OCI-LY7 (cell line): Measurements from ENCODE around the gene LYRM2. TPM values are rescaled to one million over a fixed set of nuclear protein-coding genes. Genes with fewer than 3 reads are reported as not detected.

Experiments used
- Bru-seq: library from RNA; stranded (reverse); fragments of 400-500 nt; gene quantifications from one replicate; lab custom pipeline; 2021; lab: Mats Ljungman, UMichigan
- BruChase-seq, 2 experiments: library from RNA; stranded (reverse); fragments of 400-500 nt; gene quantifications; one replicate each; lab custom pipeline; 2021; lab: Mats Ljungman, UMichigan
- BruUV-seq: library from RNA; stranded (reverse); fragments of 400-500 nt; replicated peaks from 2 replicates; lab custom pipeline; 2021; lab: Mats Ljungman, UMichigan
- CTCF ChIA-PET: fragments of 300-600 bp; sonication (Branson Sonifier 250); formaldehyde crosslinking; loops from one replicate; lab custom pipeline; 2022; ENCODE audit warnings: antibody characterized with exemption; ENCODE audit not compliant: unreplicated experiment; lab: Charles Lee
- POLR2A ChIA-PET: fragments of 300-600 bp; sonication (Branson Sonifier 250); formaldehyde crosslinking; loops from one replicate; lab custom pipeline; 2022; ENCODE audit warnings: antibody characterized with exemption; lab: Charles Lee
- DNase-seq: peaks from one replicate; pipeline ENCODE4 v3.0.0-alpha.2; 2015; ENCODE audit warnings: low spot score
- H2AFZ ChIP-seq: fragments of 200-600 bp; sonication (generic), shearing (Covaris generic); 2 replicates; pipeline ENCODE4 v1.6.1; 2014; ENCODE audit warnings: mild to moderate bottlenecking, antibody characterized with exemption, low read length, moderate library complexity
- H3K27ac ChIP-seq: fragments of 200-600 bp; sonication (generic); 2 replicates; pipeline ENCODE4 v1.5.1; 2014; ENCODE audit warnings: mixed run types, low read depth, mild to moderate bottlenecking, moderate library complexity, low read length, inconsistent platforms; ENCODE audit not compliant: poor library complexity, severe bottlenecking
- H3K36me3 ChIP-seq: fragments of 200-600 bp; sonication (generic); 2 replicates; pipeline ENCODE4 v1.6.1; 2014; ENCODE audit warnings: mild to moderate bottlenecking, antibody characterized with exemption, low read length, moderate library complexity, mixed read lengths; ENCODE audit not compliant: insufficient read depth
- H3K4me1 ChIP-seq: fragments of 200-600 bp; sonication (generic); 2 replicates; pipeline ENCODE4 v1.5.1; 2014; ENCODE audit warnings: mild to moderate bottlenecking, low read length; ENCODE audit not compliant: insufficient read depth, poor library complexity, severe bottlenecking
- H3K4me2 ChIP-seq: fragments of 200-600 bp; sonication (generic); 2 replicates; pipeline ENCODE4 v1.6.1; 2014; ENCODE audit warnings: mild to moderate bottlenecking, low read length
- H3K4me3 ChIP-seq: fragments of 200-600 bp; sonication (generic); 2 replicates; pipeline ENCODE4 v1.5.1; 2014; ENCODE audit warnings: mild to moderate bottlenecking, low read depth, low read length; ENCODE audit not compliant: poor library complexity, severe bottlenecking
- H3K79me2 ChIP-seq: fragments of 200-600 bp; sonication (generic); 2 replicates; pipeline ENCODE4 v1.6.1; 2016; ENCODE audit warnings: low read depth, mild to moderate bottlenecking, low read length, moderate library complexity, mixed read lengths; ENCODE audit not compliant: insufficient read depth
- H3K9me2 ChIP-seq: fragments of 200-600 bp; sonication (generic); 2 replicates; pipeline ENCODE4 v1.6.1; 2016; ENCODE audit warnings: mild to moderate bottlenecking, low read length, mixed read lengths; ENCODE audit not compliant: insufficient read depth
- H3K9me3 ChIP-seq: fragments of 200-600 bp; sonication (generic); 2 replicates; pipeline ENCODE4 v1.6.1; 2014; ENCODE audit warnings: mild to moderate bottlenecking, mixed run types, low read length, mixed read lengths
- H4K20me1 ChIP-seq: fragments of 200-600 bp; sonication (generic); 2 replicates; pipeline ENCODE4 v1.6.1; 2014; ENCODE audit warnings: mild to moderate bottlenecking, antibody characterized with exemption, low read length, moderate library complexity, mixed read lengths; ENCODE audit not compliant: insufficient read depth
- EZH2phosphoT487 ChIP-seq: fragments of 200-600 bp; sonication (generic); IDR thresholded peaks from 2 replicates; pipeline ENCODE4 v1.6.1; 2018; ENCODE audit warnings: low read depth, borderline replicate concordance, mild to moderate bottlenecking, mixed run types, antibody characterized with exemption, low read length, moderate library complexity, mixed read lengths
- intact Hi-C: fragments of 100-400 bp; cut with micrococcal nuclease; formaldehyde crosslinking; loops from one replicate; pipeline ENCODE4 v1.10.0; 2022; ENCODE audit not compliant: unreplicated experiment
- long read RNA-seq: library from polyadenylated mRNA; stranded (forward); transcript quantifications from one replicate; pipeline ENCODE4 v2.0.0, GENCODE V29; 2022
- total RNA-seq, 2 experiments: library from RNA; depleted of rRNA in 1 of 2; stranded (reverse); fragments of >200 nt in 1 of 2; shearing (Covaris generic) in 1 of 2; gene quantifications; 2 replicates each; pipeline ENCODE4 v1.2.3, GENCODE V29; 2014 to 2022
- TF ChIP-seq, protein P1 (sequence below): fragments of 200-600 bp; sonication (generic); conservative IDR thresholded peaks from 2 replicates; pipeline ENCODE4 v1.5.1; 2014; ENCODE audit warnings: mild to moderate bottlenecking, antibody characterized with exemption, low read length, moderate library complexity, mixed read lengths

LYRM2 gene, protein sequence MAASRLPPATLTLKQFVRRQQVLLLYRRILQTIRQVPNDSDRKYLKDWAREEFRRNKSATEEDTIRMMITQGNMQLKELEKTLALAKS
- total RNA-seq (2014; rRNA removed; shearing (Covaris generic)): 16.0 and 17.7 TPM in 2 replicates
- 37.8 and 40.6 TPM in 2 replicates for total RNA-seq (2022)
- percentile 54 among the genes with signal in this experiment for Bru-seq, nascent RNA
- BruChase-seq, experiment 1, labeled RNA remaining after a 6-hour chase: percentile 47 among the genes with signal in this experiment
- BruChase-seq, experiment 2, labeled RNA remaining after a 2-hour chase: percentile 59 among the genes with signal in this experiment
- long read RNA-seq, full-length matches to known transcripts: 62 of 72 reads
- long read RNA-seq, partial matches to known transcripts: 3 of 72 reads
- long read RNA-seq, other reads (novel, unspliced or antisense): 7 of 72 reads

DNA sequence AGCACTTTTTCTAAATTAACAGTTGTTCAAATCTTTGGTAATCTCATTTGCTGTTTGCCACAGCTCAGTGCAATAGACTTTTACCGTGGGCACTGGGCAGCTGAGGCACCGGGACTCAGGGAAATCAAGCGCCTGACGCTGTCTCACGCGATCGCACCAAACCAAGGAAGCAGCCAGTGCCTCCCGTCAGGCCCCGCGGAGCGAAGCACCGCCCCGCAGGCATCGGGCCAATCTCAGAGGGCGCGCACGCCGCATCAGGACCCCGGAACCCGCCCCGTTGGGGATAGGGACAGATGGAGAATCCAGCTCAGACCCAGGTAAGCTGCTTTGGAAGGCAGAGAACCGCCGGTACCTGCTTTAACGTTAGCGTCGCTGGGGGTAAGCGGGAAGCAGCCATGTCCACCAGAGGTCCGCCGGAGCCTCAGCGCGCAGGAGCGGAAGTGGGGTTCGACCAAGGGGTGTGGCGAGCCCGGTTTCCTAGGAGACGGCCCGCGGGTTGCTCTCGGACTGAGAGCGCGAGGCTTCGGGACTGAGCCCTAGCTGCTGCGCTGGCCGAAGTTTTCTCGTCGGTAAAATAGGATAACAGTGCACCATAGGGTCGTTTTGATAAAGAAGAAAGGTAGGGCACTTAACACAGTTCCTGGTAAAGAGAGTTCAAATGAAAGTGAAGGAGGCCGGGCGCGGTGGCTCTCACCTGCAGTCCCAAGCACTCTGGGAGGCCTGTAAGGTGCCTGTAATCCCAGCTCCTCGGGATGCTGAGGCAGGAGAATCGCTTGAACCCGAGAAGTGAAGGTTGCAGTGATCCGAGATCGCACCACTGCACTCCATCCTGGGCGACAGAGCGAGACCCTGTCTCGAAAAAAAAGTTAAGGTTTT is at the start of gene LYRM2:
LYRM2 (minus strand) TSS at position 428 of the 876 bp plus-strand sequence; CDS start at position 397, 31 bp downstream.
- peak within 1 kb of the TSS; percentile 84 for H3K27ac ChIP-seq
- H3K4me2 ChIP-seq: peak within 1 kb of the TSS; percentile 95
- DNase-seq: peak; percentile 93
- peaks cover 18% of the 10 kb centered on the region; the same call in 1 of the 2 replicates for H3K79me2 ChIP-seq
- H4K20me1 ChIP-seq: no peaks in the 10 kb centered on the region
- H3K9me2 ChIP-seq: no peaks in the 10 kb centered on the region
- peaks cover 18% of the 10 kb centered on the region for H3K4me1 ChIP-seq
- TF ChIP-seq, protein P1, sequence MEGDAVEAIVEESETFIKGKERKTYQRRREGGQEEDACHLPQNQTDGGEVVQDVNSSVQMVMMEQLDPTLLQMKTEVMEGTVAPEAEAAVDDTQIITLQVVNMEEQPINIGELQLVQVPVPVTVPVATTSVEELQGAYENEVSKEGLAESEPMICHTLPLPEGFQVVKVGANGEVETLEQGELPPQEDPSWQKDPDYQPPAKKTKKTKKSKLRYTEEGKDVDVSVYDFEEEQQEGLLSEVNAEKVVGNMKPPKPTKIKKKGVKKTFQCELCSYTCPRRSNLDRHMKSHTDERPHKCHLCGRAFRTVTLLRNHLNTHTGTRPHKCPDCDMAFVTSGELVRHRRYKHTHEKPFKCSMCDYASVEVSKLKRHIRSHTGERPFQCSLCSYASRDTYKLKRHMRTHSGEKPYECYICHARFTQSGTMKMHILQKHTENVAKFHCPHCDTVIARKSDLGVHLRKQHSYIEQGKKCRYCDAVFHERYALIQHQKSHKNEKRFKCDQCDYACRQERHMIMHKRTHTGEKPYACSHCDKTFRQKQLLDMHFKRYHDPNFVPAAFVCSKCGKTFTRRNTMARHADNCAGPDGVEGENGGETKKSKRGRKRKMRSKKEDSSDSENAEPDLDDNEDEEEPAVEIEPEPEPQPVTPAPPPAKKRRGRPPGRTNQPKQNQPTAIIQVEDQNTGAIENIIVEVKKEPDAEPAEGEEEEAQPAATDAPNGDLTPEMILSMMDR: no peak
- TF ChIP-seq EZH2phosphoT487: no peak
- ChIA-PET POLR2A (interaction anchor here (0.6 to 1.6 kb wide), 23 partner anchors 10 to 648 kb away, joined by 3 to 7 read pairs (median 3); partner anchors contain the start of genes CASP8AP2 and PNRC1), CTCF (interaction anchor here (2.0 kb wide), 1 partner anchor 40 kb away, joined by 5 read pairs; no protein-coding TSS in a partner anchor)
- H3K9me3 ChIP-seq: no peaks in the 10 kb centered on the region; the same call in 1 of the 2 replicates
- no TSS peak for BruUV-seq
- peak within 1 kb of the TSS; percentile 81 for H3K4me3 ChIP-seq
- H2AFZ ChIP-seq: peak within 1 kb of the TSS; percentile 76
- intact Hi-C loops: loop anchor here (10.0 kb wide), 1 partner anchor 656 kb away; the partner anchor contains the start of gene BACH2
- peaks cover 52% of the 10 kb centered on the region for H3K36me3 ChIP-seq

DNA sequence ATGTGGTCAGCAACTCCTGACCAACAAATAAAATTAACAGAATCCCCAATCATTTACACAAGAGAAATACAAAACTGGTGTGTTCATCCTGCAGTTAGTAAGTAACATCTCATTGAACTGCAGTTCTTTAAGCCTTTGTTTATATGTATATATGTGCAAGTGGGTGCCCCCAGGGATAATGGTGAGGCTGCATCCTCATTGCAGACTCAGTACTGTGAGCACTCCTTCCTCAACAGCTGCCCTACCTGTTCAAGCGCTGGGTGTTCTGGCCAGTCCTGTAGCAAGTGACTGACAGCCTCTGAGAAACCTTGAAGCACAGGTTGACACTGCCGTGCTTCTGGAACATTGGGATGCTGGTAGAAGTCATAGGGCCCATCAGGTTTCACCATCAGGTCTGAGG is 49.8 kb upstream of the LYRM2 start:
- Histone ChIP-seq H2AFZ (no peak overlapping the region), H3K36me3 (peaks cover 98% of the 10 kb centered on the region), H3K4me2 (no peak overlapping the region), H3K9me3 (no peaks in the 10 kb centered on the region), H3K4me1 (peaks cover 6% of the 10 kb centered on the region), H3K79me2 (no peaks in the 10 kb centered on the region), H3K27ac (no peak overlapping the region), H3K4me3 (no peak overlapping the region), H3K9me2 (no peaks in the 10 kb centered on the region), H4K20me1 (0 out of 2 replicates have a peak, but pooled peaks cover 3% of the 10 kb centered on the region)
- CTCF ChIA-PET: no interaction called here
- intact Hi-C loops: no loop called here
- no peak for TF ChIP-seq EZH2phosphoT487
- TF ChIP-seq, protein P1: no peak
- DNase-seq: no peak
- POLR2A ChIA-PET: no interaction called here
- BruUV-seq: no TSS peak
